Measurements from ENCODE around the gene DNAH14.
"Not testable (repeated sequence)": the region's sequence is repeated elsewhere in the genome, so short reads cannot be mapped to it uniquely, and the experiment has no call there.

Gene DNAH14

GRCh38 chr1:224929335-224930237 lies at the start of gene DNAH14:
Gene DNAH14, plus strand, starts transcription at chr1:224929675. Its CDS starts 23,028 bp downstream, at chr1:224952703.
- peak; percentile 83 for DNase-seq (ENCODE audit: low spot score)

- no peak for DNase-seq (ENCODE audit: low spot score)
These were observed 48.7 kb upstream of the DNAH14 start for GRCh38 chr1:224880593-224881307.

GRCh38 chr1:224881308-224881692 lies 48.2 kb upstream of the DNAH14 start:
- DNase-seq (ENCODE audit: low spot score): not testable (repeated sequence)

GRCh38 chr1:224881762-224882211 lies 47.7 kb upstream of the DNAH14 start:
- DNase-seq (ENCODE audit: low spot score): no peak

- no peak for DNase-seq (ENCODE audit: low spot score)
These were observed 47.2 kb upstream of the DNAH14 start for GRCh38 chr1:224882264-224882663.

GRCh38 chr1:224883091-224883490 lies 46.4 kb upstream of the DNAH14 start:
- DNase-seq (ENCODE audit: low spot score): no peak

GRCh38 chr1:224884361-224884801 lies 45.1 kb upstream of the DNAH14 start:
- peak; percentile 39 for DNase-seq (ENCODE audit: low spot score)

GRCh38 chr1:224885376-224885775 lies 44.1 kb upstream of the DNAH14 start:
- DNase-seq (ENCODE audit: low spot score): not testable (repeated sequence)

GRCh38 chr1:224894915-224895314 lies 34.6 kb upstream of the DNAH14 start:
- peak; percentile 52 for DNase-seq (ENCODE audit: low spot score)

- no peak for DNase-seq (ENCODE audit: low spot score)
These were observed 33.2 kb upstream of the DNAH14 start for GRCh38 chr1:224896130-224896781.

- DNase-seq (ENCODE audit: low spot score): peak; percentile 76
These were observed 31.7 kb upstream of the DNAH14 start for GRCh38 chr1:224897529-224898327.

- DNase-seq (ENCODE audit: low spot score): no peak
These were observed 30.5 kb upstream of the DNAH14 start for GRCh38 chr1:224898937-224899336.

- no peak for DNase-seq (ENCODE audit: low spot score)
These were observed 29.3 kb upstream of the DNAH14 start for GRCh38 chr1:224900062-224900630.

- DNase-seq (ENCODE audit: low spot score): no peak
These were observed 28.2 kb upstream of the DNAH14 start for GRCh38 chr1:224901087-224901810.

GRCh38 chr1:224903955-224904354 lies 25.5 kb upstream of the DNAH14 start:
- no peak for DNase-seq (ENCODE audit: low spot score)

- no peak for DNase-seq (ENCODE audit: low spot score)
These were observed 23.1 kb upstream of the DNAH14 start for GRCh38 chr1:224906340-224906739.

- DNase-seq (ENCODE audit: low spot score): no peak
These were observed 18.3 kb upstream of the DNAH14 start for GRCh38 chr1:224911217-224911616.

- DNase-seq (ENCODE audit: low spot score): no peak
These were observed 15.1 kb upstream of the DNAH14 start for GRCh38 chr1:224914292-224914900.

- no peak for DNase-seq (ENCODE audit: low spot score)
These were observed 10.0 kb upstream of the DNAH14 start for GRCh38 chr1:224919508-224919907.

GRCh38 chr1:224920930-224921329 lies 8.5 kb upstream of the DNAH14 start:
- no peak for DNase-seq (ENCODE audit: low spot score)
